VCaP (cell line): ENCODE measurements around the gene RAB24.
"Not testable (repeated sequence)": the region's sequence is repeated elsewhere in the genome, so short reads cannot be mapped to it uniquely, and the experiment has no call there.

ENCODE experiments used
- H3K27ac ChIP-seq: fragments of 450-650 bp; 2 replicates; pipeline ENCODE4 v1.5.1; 2017
- TF ChIP-seq, protein P1 (sequence below): fragments of 450-650 bp; conservative IDR thresholded peaks from 2 replicates; pipeline ENCODE4 v1.5.1; 2017; ENCODE audit warnings: mild to moderate bottlenecking, moderate library complexity

Gene RAB24

DNA sequence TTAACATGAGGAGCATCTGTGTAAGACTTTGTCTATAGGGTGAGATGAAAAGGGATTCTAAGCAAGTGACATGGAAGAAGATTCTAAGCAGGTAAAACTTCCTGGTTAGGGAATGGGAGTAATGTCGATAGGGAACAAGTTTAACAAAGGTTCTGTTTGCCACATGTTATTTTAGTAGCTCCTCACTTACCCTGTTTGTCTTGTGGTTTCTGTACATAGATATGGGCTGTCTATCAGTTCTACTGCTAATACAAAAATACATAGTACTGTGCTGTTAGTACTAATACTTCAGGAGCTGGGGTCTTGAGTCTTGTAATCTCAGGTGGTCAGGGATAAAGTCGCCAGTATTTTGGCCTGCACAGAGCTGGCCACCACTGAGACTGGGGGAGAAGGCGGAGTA is 32.9 kb downstream of the RAB24 start:
- no peak overlapping the region for H3K27ac ChIP-seq
- TF ChIP-seq, protein P1, sequence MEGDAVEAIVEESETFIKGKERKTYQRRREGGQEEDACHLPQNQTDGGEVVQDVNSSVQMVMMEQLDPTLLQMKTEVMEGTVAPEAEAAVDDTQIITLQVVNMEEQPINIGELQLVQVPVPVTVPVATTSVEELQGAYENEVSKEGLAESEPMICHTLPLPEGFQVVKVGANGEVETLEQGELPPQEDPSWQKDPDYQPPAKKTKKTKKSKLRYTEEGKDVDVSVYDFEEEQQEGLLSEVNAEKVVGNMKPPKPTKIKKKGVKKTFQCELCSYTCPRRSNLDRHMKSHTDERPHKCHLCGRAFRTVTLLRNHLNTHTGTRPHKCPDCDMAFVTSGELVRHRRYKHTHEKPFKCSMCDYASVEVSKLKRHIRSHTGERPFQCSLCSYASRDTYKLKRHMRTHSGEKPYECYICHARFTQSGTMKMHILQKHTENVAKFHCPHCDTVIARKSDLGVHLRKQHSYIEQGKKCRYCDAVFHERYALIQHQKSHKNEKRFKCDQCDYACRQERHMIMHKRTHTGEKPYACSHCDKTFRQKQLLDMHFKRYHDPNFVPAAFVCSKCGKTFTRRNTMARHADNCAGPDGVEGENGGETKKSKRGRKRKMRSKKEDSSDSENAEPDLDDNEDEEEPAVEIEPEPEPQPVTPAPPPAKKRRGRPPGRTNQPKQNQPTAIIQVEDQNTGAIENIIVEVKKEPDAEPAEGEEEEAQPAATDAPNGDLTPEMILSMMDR, result no peak

DNA sequence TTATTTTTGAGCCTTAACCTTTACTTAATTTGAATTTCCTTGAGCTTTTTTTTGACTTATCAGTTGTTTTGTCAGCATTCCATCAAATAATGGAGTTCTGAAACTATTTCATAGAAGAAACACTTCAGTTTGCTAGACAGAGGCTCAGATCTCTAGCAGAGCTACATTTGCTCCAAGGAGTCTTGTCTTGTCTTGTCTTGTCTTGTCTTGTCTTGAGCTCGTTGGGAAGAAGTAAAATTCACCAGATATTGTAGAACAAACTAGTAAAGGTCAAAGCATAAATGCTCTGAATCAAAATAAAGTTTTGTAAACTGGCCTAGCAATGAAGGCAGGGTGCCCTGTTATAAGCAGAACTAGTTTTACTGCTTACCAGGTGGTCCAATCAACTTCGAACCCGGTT is 33.5 kb downstream of the RAB24 start:
- TF ChIP-seq, protein P1, result no peak
- no peak overlapping the region for H3K27ac ChIP-seq

DNA sequence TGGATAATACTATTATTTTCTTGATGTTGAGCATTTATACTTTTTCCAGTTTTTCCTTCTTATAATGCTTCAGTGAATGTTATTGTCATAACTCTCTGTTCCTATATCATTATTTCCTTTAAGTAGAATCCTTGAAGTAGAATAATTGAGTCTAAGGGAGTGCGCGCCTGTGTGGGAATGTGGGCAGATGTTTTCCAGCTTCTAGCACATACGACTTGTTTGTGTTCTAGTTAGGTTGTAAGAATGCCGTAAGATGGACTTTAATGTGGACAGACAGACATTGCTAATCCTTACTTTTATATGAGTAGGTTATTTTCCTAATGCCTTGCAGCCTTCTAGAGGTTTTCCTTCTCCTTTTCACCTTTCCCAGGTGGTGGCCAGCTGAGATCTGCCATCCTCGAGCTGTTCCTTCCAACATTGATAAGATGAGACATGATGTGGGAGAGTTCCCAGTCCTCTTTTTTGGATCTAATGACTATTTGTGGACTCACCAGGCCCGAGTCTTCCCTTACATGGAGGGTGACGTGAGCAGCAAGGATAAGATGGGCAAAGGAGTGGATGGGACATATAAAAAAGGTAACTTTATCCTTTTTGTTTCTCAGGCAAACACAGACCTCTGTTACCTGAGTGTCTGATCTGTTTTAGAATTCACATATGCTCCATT is 34.2 kb downstream of the RAB24 start:
- no peak overlapping the region for H3K27ac ChIP-seq
- TF ChIP-seq, protein P1, result no peak

DNA sequence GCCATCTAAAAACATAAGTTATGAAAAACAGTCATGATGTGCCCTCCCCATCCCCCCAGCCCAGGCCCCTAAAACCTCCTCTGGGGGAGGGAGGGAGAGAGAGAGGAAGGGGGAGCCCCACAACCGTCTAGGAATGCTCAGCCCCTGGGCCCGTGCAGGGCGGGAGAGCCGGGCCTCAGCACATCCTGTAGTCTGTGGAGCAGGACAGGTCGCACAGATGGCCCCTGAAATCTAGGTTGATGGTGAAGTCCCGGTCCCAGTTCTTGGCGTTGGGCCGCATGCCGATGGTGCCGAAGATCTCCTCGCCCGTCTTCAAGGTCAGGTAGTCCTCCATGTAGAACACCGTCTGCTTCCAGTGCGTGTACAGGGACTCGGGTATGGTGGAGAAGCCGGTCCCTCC is 38.1 kb downstream of the RAB24 start:
- H3K27ac ChIP-seq, result no peak overlapping the region
- TF ChIP-seq, protein P1, result no peak

DNA sequence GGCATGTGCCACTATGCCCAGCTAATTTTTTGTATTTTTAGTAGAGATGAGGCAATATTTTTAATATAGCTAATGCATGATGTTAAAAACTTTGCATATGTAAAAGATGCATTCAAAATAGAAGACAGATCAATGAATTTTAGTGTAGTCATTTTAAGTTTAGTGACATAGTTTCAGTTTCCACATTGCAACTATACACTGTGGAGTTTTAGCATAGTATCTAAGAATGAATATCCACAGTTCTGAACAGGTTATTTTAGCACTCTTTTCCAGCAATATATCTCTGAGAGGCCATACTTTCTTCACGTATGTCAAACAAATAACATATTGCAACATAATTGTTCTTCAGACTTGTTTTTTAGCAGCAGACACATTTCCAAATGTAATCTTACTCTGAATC is 39.3 kb downstream of the RAB24 start:
- TF ChIP-seq, protein P1, result no peak
- no peak overlapping the region for H3K27ac ChIP-seq

DNA sequence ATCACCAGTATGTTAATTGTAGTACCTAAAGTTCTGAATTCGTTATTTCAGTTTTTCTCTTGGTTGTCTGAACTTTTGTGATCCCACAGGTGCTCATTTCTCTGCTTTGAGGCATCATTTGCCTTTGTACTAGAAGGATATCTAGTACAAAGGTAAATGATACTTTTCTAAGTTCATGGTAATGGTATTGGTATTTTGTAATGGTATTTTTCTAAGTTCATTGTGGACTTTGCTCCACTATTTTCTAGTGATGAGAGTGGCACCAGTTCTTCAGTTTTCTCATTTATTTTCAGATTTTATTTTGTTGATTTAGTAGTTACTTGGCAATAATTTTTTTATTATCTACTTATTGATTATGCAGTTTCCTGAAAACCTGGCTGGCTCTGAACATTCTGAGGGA is 42.0 kb downstream of the RAB24 start:
- H3K27ac ChIP-seq, result peak overlapping the region; percentile 12
- TF ChIP-seq, protein P1, result no peak

DNA sequence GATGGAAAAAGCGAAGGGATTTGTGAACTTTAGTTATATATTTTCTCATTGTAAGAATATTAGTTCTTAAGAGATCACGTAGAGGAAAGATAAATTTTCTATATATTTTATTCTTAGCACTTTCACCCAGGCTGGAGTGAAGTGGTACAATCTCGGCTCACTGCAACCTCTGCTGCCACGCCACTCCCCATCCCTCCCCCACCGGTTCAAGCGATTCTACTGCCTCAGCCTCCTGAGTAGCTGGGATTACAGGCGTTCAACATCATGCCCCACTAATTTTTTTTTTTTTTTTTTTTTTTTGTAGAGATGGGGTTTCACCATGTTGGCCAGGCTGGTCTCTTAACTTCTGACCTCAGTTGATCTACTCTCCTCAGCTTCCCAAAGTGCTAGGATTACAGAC is 42.6 kb downstream of the RAB24 start:
- TF ChIP-seq, protein P1, result no peak
- H3K27ac ChIP-seq, result peak overlapping the region; percentile 12

DNA sequence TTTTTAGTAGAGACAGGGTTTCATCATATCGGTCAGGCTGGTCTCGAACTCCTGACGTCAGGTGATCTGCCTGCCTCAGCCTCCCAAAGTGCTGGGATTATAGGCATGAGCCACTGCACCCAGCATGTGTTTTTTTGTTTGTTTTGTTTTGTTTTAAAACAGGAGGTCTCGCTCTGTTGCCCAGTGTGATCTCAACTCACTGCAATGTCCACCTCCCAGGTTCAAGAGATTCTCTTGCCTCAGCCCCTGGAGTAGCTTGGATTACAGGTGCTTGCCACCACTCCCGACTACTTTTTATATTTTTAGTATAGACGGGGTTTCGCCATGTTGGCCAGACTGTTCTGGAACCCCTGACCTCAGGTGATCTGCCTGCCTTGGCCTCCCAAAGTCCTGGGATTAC is 44.8 kb downstream of the RAB24 start:
- not testable (repeated sequence) for H3K27ac ChIP-seq
